Measurements from ENCODE around the gene ANKRD55. TPM values are rescaled to one million over a fixed set of nuclear protein-coding genes. Genes with fewer than 3 reads are reported as not detected.

Gene ANKRD55
- not detected in 2 replicates for total RNA-seq (2014; rRNA removed; shearing (Covaris generic); ENCODE audit: low replicate concordance)

- no peaks in the 10 kb centered on the region for H3K79me2 ChIP-seq (ENCODE audit: low read length)
Observed at GRCh38 chr5:56233230-56233629, at the start of gene ANKRD55. Gene ANKRD55, minus strand, starts transcription at chr5:56233330. Its CDS starts 417 bp downstream, at chr5:56232913.

DNA sequence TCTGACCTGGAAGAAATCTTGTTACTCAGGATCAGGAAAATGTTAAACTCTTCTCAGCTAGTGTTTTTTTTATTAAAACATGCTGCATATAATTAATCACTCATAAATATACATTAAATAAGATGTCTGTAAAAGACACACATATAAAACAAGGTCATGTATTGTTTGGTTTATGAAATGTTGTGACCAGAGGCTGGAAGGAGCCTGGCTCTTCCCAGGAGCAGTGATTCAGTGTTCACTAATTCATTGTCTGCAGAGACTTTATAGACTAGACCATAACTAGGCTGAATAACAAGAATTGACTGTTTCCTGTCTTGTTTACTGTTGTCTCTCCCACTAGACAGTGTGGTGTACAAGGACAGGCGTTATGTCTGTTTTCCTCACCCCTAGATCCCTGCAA is 49.1 kb upstream of the ANKRD55 start:
- Histone ChIP-seq H3K9me2 (replicated peaks; ENCODE audit: insufficient read depth, low read length) (no peaks in the 10 kb centered on the region), H3K27me3 (ENCODE audit: low read length) (no peaks in the 10 kb centered on the region), H4K20me1 (ENCODE audit: insufficient read depth, low read depth, low read length) (no peaks in the 10 kb centered on the region), H3K27ac (ENCODE audit: low read length) (no peak overlapping the region), H2AFZ (ENCODE audit: low read length) (no peak overlapping the region), H3K9me3 (ENCODE audit: low read length) (no peaks in the 10 kb centered on the region), H3K4me1 (ENCODE audit: low read length) (no peaks in the 10 kb centered on the region), H3K79me2 (ENCODE audit: low read length) (no peaks in the 10 kb centered on the region), H3K9ac (ENCODE audit: low read length) (no peak overlapping the region), H3K4me3 (ENCODE audit: low read length) (no peak overlapping the region), H3K4me2 (ENCODE audit: low read depth, low read length, poor library complexity, severe bottlenecking) (no peak overlapping the region), H3K36me3 (ENCODE audit: insufficient read depth, low read length) (no peaks in the 10 kb centered on the region)
- DNase-seq: no peak

More at GRCh38 chr5:56233230-56233629, at the start of gene ANKRD55:
- Histone ChIP-seq H3K27ac (ENCODE audit: low read length) (no peak within 1 kb of the TSS), H3K4me3 (ENCODE audit: low read length) (no peak within 1 kb of the TSS), H2AFZ (ENCODE audit: low read length) (no peak within 1 kb of the TSS), H3K9me3 (ENCODE audit: low read length) (no peaks in the 10 kb centered on the region), H3K4me1 (ENCODE audit: low read length) (no peaks in the 10 kb centered on the region), H3K4me2 (ENCODE audit: low read depth, low read length, poor library complexity, severe bottlenecking) (no peak within 1 kb of the TSS), H4K20me1 (ENCODE audit: insufficient read depth, low read depth, low read length) (no peaks in the 10 kb centered on the region), H3K9me2 (replicated peaks; ENCODE audit: insufficient read depth, low read length) (no peaks in the 10 kb centered on the region), H3K36me3 (ENCODE audit: insufficient read depth, low read length) (no peaks in the 10 kb centered on the region), H3K9ac (ENCODE audit: low read length) (no peak within 1 kb of the TSS), H3K27me3 (ENCODE audit: low read length) (no peaks in the 10 kb centered on the region)
- no peak for DNase-seq

- Histone ChIP-seq H3K9me2 (replicated peaks; ENCODE audit: insufficient read depth, low read length) (no peaks in the 10 kb centered on the region), H3K9me3 (ENCODE audit: low read length) (no peaks in the 10 kb centered on the region), H3K36me3 (ENCODE audit: insufficient read depth, low read length) (no peaks in the 10 kb centered on the region), H3K9ac (ENCODE audit: low read length) (no peak overlapping the region), H3K4me1 (ENCODE audit: low read length) (no peaks in the 10 kb centered on the region), H2AFZ (ENCODE audit: low read length) (no peak overlapping the region), H3K4me3 (ENCODE audit: low read length) (no peak overlapping the region), H3K79me2 (ENCODE audit: low read length) (no peaks in the 10 kb centered on the region), H4K20me1 (ENCODE audit: insufficient read depth, low read depth, low read length) (no peaks in the 10 kb centered on the region), H3K4me2 (ENCODE audit: low read depth, low read length, poor library complexity, severe bottlenecking) (no peak overlapping the region), H3K27me3 (ENCODE audit: low read length) (no peaks in the 10 kb centered on the region), H3K27ac (ENCODE audit: low read length) (no peak overlapping the region)
- no peak for DNase-seq
Observed at GRCh38 chr5:56281489-56282165, 48.5 kb upstream of the ANKRD55 start.

DNA sequence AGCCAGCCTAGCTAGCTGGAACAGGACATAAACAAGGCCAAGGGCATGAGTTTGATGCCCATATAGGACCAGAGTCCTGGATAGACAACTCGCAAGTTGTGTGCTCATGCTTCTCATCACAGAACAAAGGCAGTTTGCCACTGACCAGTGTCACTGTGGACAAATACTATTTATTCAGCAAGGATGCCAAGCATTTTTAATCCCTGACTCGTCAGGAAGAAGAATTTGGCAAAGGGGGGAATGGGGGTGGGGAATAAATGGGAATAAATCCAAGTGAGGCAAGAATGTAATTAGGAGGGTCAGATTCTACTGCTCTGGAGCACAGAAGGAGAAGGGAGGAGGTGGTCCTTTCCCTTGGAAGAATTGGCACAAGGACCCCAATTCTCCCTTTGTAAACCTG is 46.8 kb upstream of the ANKRD55 start:
- H4K20me1 ChIP-seq (ENCODE audit: insufficient read depth, low read depth, low read length): no peaks in the 10 kb centered on the region
- H3K9me3 ChIP-seq (ENCODE audit: low read length): no peaks in the 10 kb centered on the region
- no peaks in the 10 kb centered on the region for H3K4me1 ChIP-seq (ENCODE audit: low read length)
- no peak overlapping the region for H3K27ac ChIP-seq (ENCODE audit: low read length)
- H3K79me2 ChIP-seq (ENCODE audit: low read length): no peaks in the 10 kb centered on the region
- no peak for DNase-seq
- H3K27me3 ChIP-seq (ENCODE audit: low read length): no peaks in the 10 kb centered on the region
- no peak overlapping the region for H3K4me2 ChIP-seq (ENCODE audit: low read depth, low read length, poor library complexity, severe bottlenecking)
- no peak overlapping the region for H2AFZ ChIP-seq (ENCODE audit: low read length)
- H3K9ac ChIP-seq (ENCODE audit: low read length): no peak overlapping the region
- H3K36me3 ChIP-seq (ENCODE audit: insufficient read depth, low read length): no peaks in the 10 kb centered on the region
- no peaks in the 10 kb centered on the region for H3K9me2 ChIP-seq (replicated peaks; ENCODE audit: insufficient read depth, low read length)
- no peak overlapping the region for H3K4me3 ChIP-seq (ENCODE audit: low read length)

DNA sequence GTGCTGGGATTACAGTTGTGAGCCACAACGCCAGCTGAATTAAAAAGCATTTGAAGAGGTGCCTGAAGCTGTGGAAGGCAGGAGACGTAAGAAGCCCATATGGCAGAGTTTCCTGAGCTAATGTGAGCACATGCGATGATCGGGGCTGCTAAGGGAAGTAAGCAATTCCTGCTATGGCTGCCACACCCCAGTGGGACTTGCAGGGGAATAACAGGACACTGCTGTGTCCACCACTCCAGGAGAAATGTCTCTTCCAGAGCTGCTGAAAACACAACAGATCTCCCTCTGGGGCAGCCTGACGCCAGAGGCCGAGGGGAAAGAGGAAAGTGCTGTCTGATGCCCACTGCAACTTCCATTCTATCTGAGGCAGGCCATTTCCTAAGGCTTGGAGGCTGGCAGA is 46.2 kb upstream of the ANKRD55 start:
- H3K27ac ChIP-seq (ENCODE audit: low read length): no peak overlapping the region
- H3K4me1 ChIP-seq (ENCODE audit: low read length): no peaks in the 10 kb centered on the region
- H3K36me3 ChIP-seq (ENCODE audit: insufficient read depth, low read length): no peaks in the 10 kb centered on the region
- no peaks in the 10 kb centered on the region for H3K9me2 ChIP-seq (replicated peaks; ENCODE audit: insufficient read depth, low read length)
- no peaks in the 10 kb centered on the region for H4K20me1 ChIP-seq (ENCODE audit: insufficient read depth, low read depth, low read length)
- H3K9me3 ChIP-seq (ENCODE audit: low read length): no peaks in the 10 kb centered on the region
- no peak overlapping the region for H2AFZ ChIP-seq (ENCODE audit: low read length)
- no peak overlapping the region for H3K4me3 ChIP-seq (ENCODE audit: low read length)
- H3K9ac ChIP-seq (ENCODE audit: low read length): no peak overlapping the region
- H3K4me2 ChIP-seq (ENCODE audit: low read depth, low read length, poor library complexity, severe bottlenecking): no peak overlapping the region
- H3K27me3 ChIP-seq (ENCODE audit: low read length): no peaks in the 10 kb centered on the region
- H3K79me2 ChIP-seq (ENCODE audit: low read length): no peaks in the 10 kb centered on the region
- no peak for DNase-seq

DNA sequence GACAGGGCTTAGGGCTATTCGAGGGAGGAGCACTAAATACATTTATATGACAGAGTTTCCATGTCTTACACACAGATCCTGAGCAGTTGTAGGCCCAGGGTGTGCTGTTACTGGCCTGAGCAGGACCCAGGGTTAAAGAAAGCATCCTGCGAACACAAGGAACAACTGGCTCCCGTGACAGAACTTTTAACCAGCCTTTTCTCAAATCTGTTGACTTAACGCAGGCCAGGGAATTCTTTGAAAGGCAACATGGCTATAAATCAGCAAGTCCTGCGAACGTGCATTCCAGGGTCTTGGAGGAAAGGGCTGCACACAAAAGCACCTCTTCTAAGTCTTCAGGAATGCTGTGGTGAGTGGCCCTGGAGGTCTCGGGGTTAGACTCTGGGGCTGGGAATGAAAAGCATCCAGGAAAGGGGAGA is 45.2 kb upstream of the ANKRD55 start:
- no peak for DNase-seq
- no peak overlapping the region for H3K9ac ChIP-seq (ENCODE audit: low read length)
- H3K4me3 ChIP-seq (ENCODE audit: low read length): no peak overlapping the region
- no peak overlapping the region for H2AFZ ChIP-seq (ENCODE audit: low read length)
- H3K4me1 ChIP-seq (ENCODE audit: low read length): no peaks in the 10 kb centered on the region
- no peaks in the 10 kb centered on the region for H3K27me3 ChIP-seq (ENCODE audit: low read length)
- no peak overlapping the region for H3K4me2 ChIP-seq (ENCODE audit: low read depth, low read length, poor library complexity, severe bottlenecking)
- no peak overlapping the region for H3K27ac ChIP-seq (ENCODE audit: low read length)
- no peaks in the 10 kb centered on the region for H3K36me3 ChIP-seq (ENCODE audit: insufficient read depth, low read length)
- no peaks in the 10 kb centered on the region for H3K9me2 ChIP-seq (replicated peaks; ENCODE audit: insufficient read depth, low read length)
- no peaks in the 10 kb centered on the region for H3K9me3 ChIP-seq (ENCODE audit: low read length)
- no peaks in the 10 kb centered on the region for H4K20me1 ChIP-seq (ENCODE audit: insufficient read depth, low read depth, low read length)
- no peaks in the 10 kb centered on the region for H3K79me2 ChIP-seq (ENCODE audit: low read length)

GRCh38 chr5:56277573-56277972 is 44.4 kb upstream of the ANKRD55 start:
- Histone ChIP-seq H3K9me2 (replicated peaks; ENCODE audit: insufficient read depth, low read length) (no peaks in the 10 kb centered on the region), H3K9ac (ENCODE audit: low read length) (no peak overlapping the region), H3K9me3 (ENCODE audit: low read length) (no peaks in the 10 kb centered on the region), H3K79me2 (ENCODE audit: low read length) (no peaks in the 10 kb centered on the region), H3K27me3 (ENCODE audit: low read length) (no peaks in the 10 kb centered on the region), H3K27ac (ENCODE audit: low read length) (no peak overlapping the region), H2AFZ (ENCODE audit: low read length) (no peak overlapping the region), H3K4me3 (ENCODE audit: low read length) (no peak overlapping the region), H4K20me1 (ENCODE audit: insufficient read depth, low read depth, low read length) (no peaks in the 10 kb centered on the region), H3K4me1 (ENCODE audit: low read length) (no peaks in the 10 kb centered on the region), H3K4me2 (ENCODE audit: low read depth, low read length, poor library complexity, severe bottlenecking) (no peak overlapping the region), H3K36me3 (ENCODE audit: insufficient read depth, low read length) (no peaks in the 10 kb centered on the region)
- no peak for DNase-seq

- Histone ChIP-seq H3K27ac (ENCODE audit: low read length) (no peak overlapping the region), H3K36me3 (ENCODE audit: insufficient read depth, low read length) (no peaks in the 10 kb centered on the region), H3K79me2 (ENCODE audit: low read length) (no peaks in the 10 kb centered on the region), H3K4me2 (ENCODE audit: low read depth, low read length, poor library complexity, severe bottlenecking) (no peak overlapping the region), H3K4me1 (ENCODE audit: low read length) (peaks cover 10% of the 10 kb centered on the region), H3K9me2 (replicated peaks; ENCODE audit: insufficient read depth, low read length) (no peaks in the 10 kb centered on the region), H4K20me1 (ENCODE audit: insufficient read depth, low read depth, low read length) (no peaks in the 10 kb centered on the region), H2AFZ (ENCODE audit: low read length) (no peak overlapping the region), H3K4me3 (ENCODE audit: low read length) (no peak overlapping the region), H3K27me3 (ENCODE audit: low read length) (no peaks in the 10 kb centered on the region), H3K9ac (ENCODE audit: low read length) (no peak overlapping the region), H3K9me3 (ENCODE audit: low read length) (no peaks in the 10 kb centered on the region)
- DNase-seq: no peak
Observed at GRCh38 chr5:56273376-56273955, 40.3 kb upstream of the ANKRD55 start.

Measured in Karpas-422 (cell line).